ENCODE measurements around the gene UBE2E3.

Gene UBE2E3

DNA sequence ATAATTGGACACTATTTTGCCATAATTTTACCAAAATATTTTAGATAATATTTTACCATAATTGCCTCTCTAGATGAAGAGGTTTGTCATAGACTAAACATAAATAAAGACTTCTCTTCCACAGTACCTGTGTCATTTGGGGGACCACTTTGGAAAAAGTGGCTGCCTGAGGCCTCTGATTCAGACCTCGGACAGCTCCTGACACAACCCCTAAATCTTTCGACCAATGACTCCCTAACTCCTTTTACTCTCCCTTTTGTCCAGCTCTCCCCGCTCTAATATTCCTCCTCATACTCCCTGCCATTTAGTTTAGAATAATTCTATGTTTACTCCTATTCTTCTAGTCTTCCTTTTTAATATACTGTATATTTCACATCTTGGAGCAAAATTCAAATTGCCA is 36.0 kb upstream of the UBE2E3 start:
- H3K27ac ChIP-seq = no peak overlapping the region
- TF ChIP-seq, protein P1, sequence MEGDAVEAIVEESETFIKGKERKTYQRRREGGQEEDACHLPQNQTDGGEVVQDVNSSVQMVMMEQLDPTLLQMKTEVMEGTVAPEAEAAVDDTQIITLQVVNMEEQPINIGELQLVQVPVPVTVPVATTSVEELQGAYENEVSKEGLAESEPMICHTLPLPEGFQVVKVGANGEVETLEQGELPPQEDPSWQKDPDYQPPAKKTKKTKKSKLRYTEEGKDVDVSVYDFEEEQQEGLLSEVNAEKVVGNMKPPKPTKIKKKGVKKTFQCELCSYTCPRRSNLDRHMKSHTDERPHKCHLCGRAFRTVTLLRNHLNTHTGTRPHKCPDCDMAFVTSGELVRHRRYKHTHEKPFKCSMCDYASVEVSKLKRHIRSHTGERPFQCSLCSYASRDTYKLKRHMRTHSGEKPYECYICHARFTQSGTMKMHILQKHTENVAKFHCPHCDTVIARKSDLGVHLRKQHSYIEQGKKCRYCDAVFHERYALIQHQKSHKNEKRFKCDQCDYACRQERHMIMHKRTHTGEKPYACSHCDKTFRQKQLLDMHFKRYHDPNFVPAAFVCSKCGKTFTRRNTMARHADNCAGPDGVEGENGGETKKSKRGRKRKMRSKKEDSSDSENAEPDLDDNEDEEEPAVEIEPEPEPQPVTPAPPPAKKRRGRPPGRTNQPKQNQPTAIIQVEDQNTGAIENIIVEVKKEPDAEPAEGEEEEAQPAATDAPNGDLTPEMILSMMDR (IDR thresholded peaks at IDR 0.05) = no peak
- TF ChIP-seq ZFX (IDR thresholded peaks at IDR 0.05; ENCODE audit: borderline replicate concordance) = no peak

DNA sequence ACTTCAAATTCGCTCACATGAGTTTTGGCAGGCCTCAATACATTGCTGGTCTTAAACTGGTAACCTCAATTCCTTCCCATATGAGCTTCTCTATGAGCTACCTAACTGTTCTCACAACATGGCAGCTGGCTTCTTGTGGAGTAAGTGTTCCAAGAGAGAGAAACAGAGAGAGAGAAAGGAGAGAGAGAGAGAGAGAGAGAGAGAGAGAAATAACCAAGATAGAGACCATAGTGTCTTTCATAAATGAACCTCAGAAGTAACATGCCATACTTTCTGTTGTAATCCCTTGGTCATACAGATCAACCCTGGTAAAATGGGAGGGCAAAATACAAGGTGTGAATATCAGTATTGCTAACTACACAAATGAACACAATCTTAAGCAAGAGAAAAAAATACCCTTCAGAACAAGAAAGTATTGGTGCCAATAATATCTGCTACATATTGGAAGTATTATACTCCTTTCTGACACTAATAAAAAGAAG is 33.2 kb upstream of the UBE2E3 start:
- H3K27ac ChIP-seq = no peak overlapping the region
- TF ChIP-seq, protein P1 (IDR thresholded peaks at IDR 0.05) = no peak
- no peak for TF ChIP-seq ZFX (IDR thresholded peaks at IDR 0.05; ENCODE audit: borderline replicate concordance)

DNA sequence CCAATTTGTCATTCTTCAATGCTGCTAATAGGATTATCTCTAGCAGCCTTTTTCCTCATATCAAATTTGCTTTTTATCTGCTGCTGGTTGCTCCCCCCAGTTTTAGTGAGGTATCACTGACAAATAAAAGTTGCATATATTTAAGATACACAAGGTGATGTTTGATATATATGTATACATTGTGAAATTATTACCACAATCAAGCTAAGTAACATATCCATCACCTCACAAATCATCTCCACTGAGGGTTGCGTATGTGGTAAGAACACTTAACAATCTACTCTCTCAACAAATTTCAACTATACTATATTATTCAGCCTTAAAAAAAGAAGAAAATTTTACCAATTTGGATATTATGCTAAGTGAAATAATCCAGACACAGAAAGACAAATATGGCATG is 30.5 kb upstream of the UBE2E3 start:
- H3K27ac ChIP-seq = no peak overlapping the region
- no peak for TF ChIP-seq ZFX (IDR thresholded peaks at IDR 0.05; ENCODE audit: borderline replicate concordance)
- TF ChIP-seq, protein P1 (IDR thresholded peaks at IDR 0.05) = no peak

DNA sequence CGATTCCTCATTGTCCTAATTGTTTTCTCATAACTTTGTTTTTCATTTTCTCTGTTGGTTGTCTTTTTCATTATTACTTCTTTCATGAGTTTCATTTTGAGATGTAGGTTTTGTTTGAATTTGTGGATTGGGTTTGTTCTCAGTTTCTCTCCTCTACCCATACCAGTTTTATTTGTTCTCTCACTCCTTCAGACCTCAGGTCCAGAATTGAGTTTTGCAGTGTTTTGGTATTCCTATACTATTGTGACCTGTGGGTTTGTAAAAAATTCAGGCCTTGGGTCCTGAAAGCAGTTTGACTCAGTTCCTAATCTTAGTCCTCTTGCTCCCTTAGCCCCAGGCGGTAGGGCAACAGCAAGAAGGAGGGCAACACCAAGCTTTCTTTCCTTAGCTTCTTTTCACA is 28.3 kb upstream of the UBE2E3 start:
- TF ChIP-seq, protein P1 (IDR thresholded peaks at IDR 0.05) = no peak
- no peak for TF ChIP-seq ZFX (IDR thresholded peaks at IDR 0.05; ENCODE audit: borderline replicate concordance)

DNA sequence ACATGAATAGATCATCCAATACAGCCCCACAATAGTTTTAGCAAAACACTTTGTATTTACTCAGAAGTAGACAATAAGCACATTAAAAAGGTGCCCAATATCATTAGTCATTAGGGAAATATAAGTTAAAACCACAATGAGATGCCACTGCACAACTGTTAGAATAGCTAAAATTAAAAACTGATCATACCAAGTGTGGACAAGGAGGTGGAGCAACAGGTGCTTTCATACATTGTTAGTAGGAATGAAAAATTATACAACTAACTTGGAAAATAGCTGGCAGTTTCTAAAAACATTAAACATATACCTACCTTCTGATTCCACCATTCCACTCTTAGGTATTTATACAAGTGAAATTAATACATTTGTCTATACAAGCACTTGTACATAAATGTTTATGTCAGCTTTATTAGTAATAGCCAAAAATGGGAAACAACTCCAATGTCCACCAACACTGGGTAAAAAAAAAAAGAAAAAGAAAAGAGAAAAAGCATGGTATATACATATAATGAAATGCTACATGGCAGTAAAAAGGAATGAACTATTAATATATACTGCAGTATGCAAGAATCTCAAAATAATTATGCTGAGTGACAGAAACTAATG is 27.6 kb upstream of the UBE2E3 start:
- no peak for TF ChIP-seq ZFX (IDR thresholded peaks at IDR 0.05; ENCODE audit: borderline replicate concordance)
- H3K27ac ChIP-seq = no peak overlapping the region

More for the DNA sequence above, 28.3 kb upstream of the UBE2E3 start:
- no peak overlapping the region for H3K27ac ChIP-seq

DNA sequence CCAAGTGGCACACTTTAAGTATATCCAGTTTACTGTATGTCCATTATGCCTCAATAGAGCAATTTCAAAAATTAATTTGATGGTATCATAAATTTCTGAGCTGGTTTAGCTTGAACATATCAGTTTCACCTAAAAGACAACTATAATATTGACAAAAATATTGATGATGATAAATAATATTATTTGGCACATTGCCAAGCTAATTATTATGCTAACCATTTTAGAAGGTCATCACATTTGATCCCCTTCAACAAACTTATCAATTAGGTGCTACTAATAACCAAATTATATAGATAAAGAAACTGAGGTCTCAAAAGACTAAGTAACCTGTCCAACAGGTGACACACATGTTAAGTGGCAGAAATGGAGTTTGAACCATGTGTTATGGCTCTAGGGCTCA is 26.9 kb upstream of the UBE2E3 start:
- TF ChIP-seq, protein P1 (IDR thresholded peaks at IDR 0.05) = no peak
- H3K27ac ChIP-seq = no peak overlapping the region

DNA sequence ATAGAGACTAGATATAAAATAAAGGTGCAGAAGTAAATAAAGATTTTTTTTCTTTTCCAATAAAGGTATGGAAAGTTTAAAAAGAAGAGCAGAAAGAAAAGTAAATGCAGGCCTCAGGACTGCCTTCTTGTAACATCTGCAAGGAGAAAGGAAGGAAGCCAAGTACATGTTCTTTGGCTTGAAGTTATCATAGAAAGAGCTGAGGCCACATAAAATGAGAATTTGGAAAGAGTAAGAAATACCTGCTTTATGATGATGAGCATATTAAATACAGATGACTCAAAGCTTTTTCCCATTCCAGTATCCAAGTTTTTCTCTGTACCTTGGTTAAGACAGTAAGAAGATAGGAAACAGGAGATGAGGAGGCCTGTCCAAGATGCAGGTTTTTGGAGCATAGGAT is 25.3 kb upstream of the UBE2E3 start:
- H3K27ac ChIP-seq = no peak overlapping the region
- TF ChIP-seq, protein P1 (IDR thresholded peaks at IDR 0.05) = no peak
- TF ChIP-seq ZFX (IDR thresholded peaks at IDR 0.05; ENCODE audit: borderline replicate concordance) = no peak

DNA sequence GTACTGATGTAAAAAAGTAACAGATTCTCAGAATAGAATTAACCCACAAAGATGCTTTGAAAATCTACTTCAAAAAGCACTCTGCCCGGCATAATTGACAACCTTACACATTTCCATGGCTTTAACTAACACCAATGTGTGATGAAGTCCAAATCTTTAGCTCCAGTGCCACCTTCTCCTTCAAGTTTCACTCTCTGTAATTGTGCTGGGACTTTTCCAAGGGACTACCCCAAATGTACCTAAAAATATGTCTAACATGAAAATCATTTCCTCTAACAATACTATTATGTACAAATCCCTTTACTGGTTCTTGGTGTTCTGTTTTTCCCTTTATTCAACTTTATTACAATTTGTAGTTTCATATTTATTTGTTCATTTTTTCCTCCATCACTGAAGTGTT is 20.6 kb upstream of the UBE2E3 start:
- TF ChIP-seq, protein P1 (IDR thresholded peaks at IDR 0.05) = no peak
- no peak overlapping the region for H3K27ac ChIP-seq

All from 22Rv1 (cell line).